Endothelial cell of umbilical vein (primary cell): ENCODE results near the gene DGKG. TPM values are rescaled to one million over a fixed set of nuclear protein-coding genes. Genes with fewer than 3 reads are reported as not detected.

Experiments used
- BruUV-seq: library from RNA; stranded (reverse); fragments of 400-500 nt; replicated peaks from 2 replicates; lab custom pipeline; 2021; lab: Mats Ljungman, UMichigan
- CTCF ChIA-PET: fragments of 300-600, 350-600 bp; sonication (Branson Sonifier 250); formaldehyde crosslinking; loops from one replicate; lab custom pipeline; 2021; ENCODE audit warnings: antibody characterized with exemption, inconsistent platforms; lab: Charles Lee
- POLR2A ChIA-PET: fragments of 300-600, 350-600 bp; sonication (Branson Sonifier 250); formaldehyde crosslinking; loops from one replicate; lab custom pipeline; 2021; ENCODE audit warnings: antibody characterized with exemption, inconsistent platforms; lab: Charles Lee
- DNase-seq: peaks from one replicate; pipeline ENCODE4 v3.0.0-alpha.2; 2011; ENCODE audit warnings: low read depth, low spot score
- FAIRE-seq: peaks from 2 replicates; lab custom pipeline; 2011; peaks lifted over from hg19 to GRCh38; lab: Jason Lieb, UNC
- H2AFZ ChIP-seq: 2 replicates; pipeline ENCODE4 v1.6.0; 2012; ENCODE audit warnings: low read depth, low read length, control low read depth, inconsistent platforms
- H3K27ac ChIP-seq: 2 replicates; pipeline ENCODE4 v1.5.1; 2011; ENCODE audit warnings: low read depth, mild to moderate bottlenecking, control low read depth, low read length, moderate library complexity; ENCODE audit not compliant: insufficient read depth
- H3K27me3 ChIP-seq, 2 experiments: 2 replicates each; pipeline versions ENCODE4 v1.6.0 to v1.6.1; 2011; ENCODE audit warnings: low read length in 2 of 2, mixed read lengths in 1 of 2; ENCODE audit not compliant: control insufficient read depth in 2 of 2, insufficient read depth in 2 of 2
- H3K36me3 ChIP-seq, 2 experiments: 2 replicates in 1 of 2; 3 replicates in 1 of 2; pipeline ENCODE4 v1.5.1; 2011; ENCODE audit warnings: low read length in 2 of 2, mild to moderate bottlenecking in 1 of 2, moderate library complexity in 1 of 2; ENCODE audit not compliant: control insufficient read depth in 2 of 2, insufficient read depth in 2 of 2; ENCODE audit errors: extremely low read depth in 1 of 2
- H3K4me1 ChIP-seq: 3 replicates; pipeline ENCODE4 v1.5.1; 2011; ENCODE audit warnings: mild to moderate bottlenecking, low read length; ENCODE audit not compliant: control insufficient read depth, insufficient read depth; ENCODE audit errors: extremely low read depth
- H3K4me2 ChIP-seq: 2 replicates; pipeline ENCODE4 v1.6.1; 2011; ENCODE audit warnings: low read length, control low read depth, mixed read lengths; ENCODE audit not compliant: insufficient read depth
- H3K4me3 ChIP-seq, 3 experiments: fragments of 200-600 bp in 1 of 3; sonication (generic), shearing (Covaris generic) in 1 of 3; replicated peaks in 1 of 3; 2 replicates each; pipeline ENCODE4 v1.5.1; 2011 to 2016; ENCODE audit warnings: control low read depth in 3 of 3, low read length in 3 of 3, mild to moderate bottlenecking in 2 of 3, inconsistent platforms in 1 of 3, low read depth in 1 of 3, moderate library complexity in 1 of 3; ENCODE audit not compliant: insufficient read depth in 1 of 3
- H3K79me2 ChIP-seq: 2 replicates; pipeline ENCODE4 v1.6.0; 2012; ENCODE audit warnings: low read length, inconsistent platforms; ENCODE audit not compliant: control insufficient read depth, insufficient read depth
- H3K9ac ChIP-seq: replicated peaks from 2 replicates; pipeline ENCODE3; 2011; ENCODE audit warnings: low read length, control low read depth; ENCODE audit not compliant: insufficient read depth; ENCODE audit errors: extremely low read depth
- H3K9me1 ChIP-seq: replicated peaks from 3 replicates; pipeline ENCODE4 v1.6.0; 2011; ENCODE audit warnings: mild to moderate bottlenecking, low read length; ENCODE audit not compliant: control insufficient read depth, insufficient read depth; ENCODE audit errors: extremely low read depth
- H3K9me3 ChIP-seq: replicated peaks from 2 replicates; pipeline ENCODE4 v1.5.1; 2012; ENCODE audit warnings: low read length, inconsistent platforms; ENCODE audit not compliant: control insufficient read depth, insufficient read depth
- H4K20me1 ChIP-seq: replicated peaks from 2 replicates; pipeline ENCODE3; 2011; ENCODE audit warnings: mild to moderate bottlenecking, low read length; ENCODE audit not compliant: control insufficient read depth, insufficient read depth; ENCODE audit errors: extremely low read depth
- EZH2 ChIP-seq: IDR thresholded peaks from 2 replicates; pipeline ENCODE4 v1.6.1; 2012; ENCODE audit warnings: borderline replicate concordance, low read depth, mild to moderate bottlenecking, moderate library complexity, low read length, inconsistent platforms; ENCODE audit not compliant: severe bottlenecking
- FOS ChIP-seq: IDR thresholded peaks from 2 replicates; pipeline ENCODE4 v1.6.1; 2011; ENCODE audit warnings: mild to moderate bottlenecking, low read length, moderate library complexity, borderline replicate concordance; ENCODE audit not compliant: insufficient read depth
- GATA2 ChIP-seq: IDR thresholded peaks from 2 replicates; pipeline ENCODE4 v1.7.0; 2011; ENCODE audit warnings: low read depth, mild to moderate bottlenecking, moderate library complexity, mixed read lengths, low read length; ENCODE audit not compliant: insufficient read length, insufficient read depth
- JUN ChIP-seq: IDR thresholded peaks from 2 replicates; pipeline ENCODE4 v1.6.1; 2011; ENCODE audit warnings: borderline replicate concordance, low read depth; ENCODE audit not compliant: insufficient read length, insufficient read depth
- MYC ChIP-seq: IDR thresholded peaks from one replicate; pipeline ENCODE4 v1.6.1; 2011; ENCODE audit warnings: mild to moderate bottlenecking, low read depth, low read length
- POLR2A ChIP-seq: IDR thresholded peaks from 2 replicates; pipeline ENCODE4 v1.6.1; 2012; ENCODE audit warnings: low read depth, mild to moderate bottlenecking, control low read depth, low read length
- POLR2AphosphoS5 ChIP-seq: IDR thresholded peaks from 2 replicates; pipeline ENCODE4 v1.6.1; 2012; ENCODE audit warnings: low read depth, mild to moderate bottlenecking, control low read depth, low read length, moderate library complexity; ENCODE audit not compliant: insufficient read depth
- dilution Hi-C: fragments of 300-500 bp; cut with MboI; formaldehyde crosslinking; loops from one replicate; pipeline ENCODE4 v1.15.0; 2019; ENCODE audit warnings: low sequenced_read_pairs; ENCODE audit not compliant: extremely low pct_ligation_motif_present
- intact Hi-C: fragments of 100-400 bp; cut with micrococcal nuclease; formaldehyde crosslinking; loops from one replicate; pipeline ENCODE4 v1.10.0; 2022
- polyA plus RNA-seq, 4 experiments: library from polyadenylated mRNA; depleted of rRNA in 3 of 4; stranded (reverse) in 3 of 4; unstranded in 1 of 4; fragments of >200 nt; gene quantifications; 2 replicates each; pipeline versions ENCODE4 v1.2.1 to v1.2.3, GENCODE V29; 2011 to 2012; ENCODE audit warnings: missing spikeins in 1 of 4
- total RNA-seq: library from RNA; stranded (reverse); gene quantifications from 2 replicates; pipeline ENCODE4 v1.2.3, GENCODE V29; 2021
- TF ChIP-seq, protein P1 (sequence below), 2 donors: IDR thresholded peaks; 1 replicate in 1 of 2; 2 replicates in 1 of 2; pipeline ENCODE4 v1.5.1; 2011; ENCODE audit warnings: low read length in 2 of 2, mild to moderate bottlenecking in 2 of 2, moderate library complexity in 2 of 2, control low read depth in 1 of 2, inconsistent platforms in 1 of 2, low read depth in 1 of 2; ENCODE audit not compliant: insufficient read depth in 1 of 2; ENCODE audit errors: extremely low read depth in 1 of 2
- TF ChIP-seq, protein P2 (sequence below): IDR thresholded peaks from 2 replicates; pipeline ENCODE4 v1.6.1; 2011; ENCODE audit not compliant: insufficient read depth, insufficient read length

Gene DGKG
- total and polyA plus RNA-seq, 2 donors (not counting 3 experiments of a cell fraction or from before 2014, with no cell fraction given), result not detected

DNA sequence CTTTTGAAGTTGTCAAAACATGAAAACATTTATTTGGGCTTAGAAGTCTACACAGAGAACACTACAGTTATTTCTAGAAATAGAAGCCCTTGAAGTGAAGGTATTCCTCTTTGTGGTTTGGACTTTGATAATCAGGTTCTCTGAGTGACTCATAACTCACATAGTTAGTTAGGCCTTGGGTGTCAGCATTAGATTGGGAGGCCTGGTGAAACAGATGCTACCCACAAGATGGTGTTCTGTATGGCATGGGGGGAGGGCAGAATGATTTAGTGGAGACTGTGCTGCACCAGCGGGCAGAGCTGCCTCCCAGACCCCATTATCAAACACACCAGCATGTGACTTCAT lies 144.2 kb downstream of the DGKG start:
- no peak for TF ChIP-seq MYC
- TF ChIP-seq GATA2, result no peak
- no peak for TF ChIP-seq POLR2A
- TF ChIP-seq EZH2, result no peak
- no peak for TF ChIP-seq POLR2AphosphoS5
- TF ChIP-seq, protein P1, sequence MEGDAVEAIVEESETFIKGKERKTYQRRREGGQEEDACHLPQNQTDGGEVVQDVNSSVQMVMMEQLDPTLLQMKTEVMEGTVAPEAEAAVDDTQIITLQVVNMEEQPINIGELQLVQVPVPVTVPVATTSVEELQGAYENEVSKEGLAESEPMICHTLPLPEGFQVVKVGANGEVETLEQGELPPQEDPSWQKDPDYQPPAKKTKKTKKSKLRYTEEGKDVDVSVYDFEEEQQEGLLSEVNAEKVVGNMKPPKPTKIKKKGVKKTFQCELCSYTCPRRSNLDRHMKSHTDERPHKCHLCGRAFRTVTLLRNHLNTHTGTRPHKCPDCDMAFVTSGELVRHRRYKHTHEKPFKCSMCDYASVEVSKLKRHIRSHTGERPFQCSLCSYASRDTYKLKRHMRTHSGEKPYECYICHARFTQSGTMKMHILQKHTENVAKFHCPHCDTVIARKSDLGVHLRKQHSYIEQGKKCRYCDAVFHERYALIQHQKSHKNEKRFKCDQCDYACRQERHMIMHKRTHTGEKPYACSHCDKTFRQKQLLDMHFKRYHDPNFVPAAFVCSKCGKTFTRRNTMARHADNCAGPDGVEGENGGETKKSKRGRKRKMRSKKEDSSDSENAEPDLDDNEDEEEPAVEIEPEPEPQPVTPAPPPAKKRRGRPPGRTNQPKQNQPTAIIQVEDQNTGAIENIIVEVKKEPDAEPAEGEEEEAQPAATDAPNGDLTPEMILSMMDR (IDR thresholded peaks at IDR 0.05; ENCODE audit: extremely low read depth in 1 of 2, insufficient read depth in 1 of 2, low read depth in 1 of 2, low read length in 2 of 2), result no peak
- TF ChIP-seq FOS, result no peak
- TF ChIP-seq, protein P2, sequence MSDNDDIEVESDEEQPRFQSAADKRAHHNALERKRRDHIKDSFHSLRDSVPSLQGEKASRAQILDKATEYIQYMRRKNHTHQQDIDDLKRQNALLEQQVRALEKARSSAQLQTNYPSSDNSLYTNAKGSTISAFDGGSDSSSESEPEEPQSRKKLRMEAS, result no peak
- TF ChIP-seq JUN, result no peak
- CTCF ChIA-PET, result interaction anchor here (3.0 kb wide), 1 partner anchor 235 kb away, joined by 8 read pairs; no protein-coding TSS in a partner anchor

More for the DNA sequence above, 144.2 kb downstream of the DGKG start:
- Histone ChIP-seq H4K20me1 (no peaks in the 10 kb centered on the region), H3K9ac (no peak overlapping the region), H3K4me2 (no peak overlapping the region), H2AFZ (no peak overlapping the region), H3K27ac (no peak overlapping the region), H3K36me3 (no peaks in the 10 kb centered on the region), H3K4me3 (no peak overlapping the region), H3K79me2 (no peaks in the 10 kb centered on the region), H3K27me3 (no peaks in the 10 kb centered on the region), H3K9me1 (no peaks in the 10 kb centered on the region), H3K4me1 (no peaks in the 10 kb centered on the region), H3K9me3 (no peaks in the 10 kb centered on the region)
- BruUV-seq, result no TSS peak
- dilution Hi-C loops (no loop called here), intact Hi-C loops (no loop called here)
- no peak for FAIRE-seq
- no peak for DNase-seq
- POLR2A ChIA-PET, result no interaction called here
